ENCODE measurements around the gene SCN2A. TPM values are rescaled to one million over a fixed set of nuclear protein-coding genes. Genes with fewer than 3 reads are reported as not detected.

The SCN2A gene
- total RNA-seq, 1 donor from 2014 or later, result 0.04 TPM

GRCh38 chr2:165295643-165296042 lies 56.4 kb downstream of the SCN2A start:
- no peak overlapping the region for H3K4me3 ChIP-seq (ENCODE audit: low read depth, low read length)
- no peaks in the 10 kb centered on the region for H3K27me3 ChIP-seq (ENCODE audit: control insufficient read depth, insufficient read depth, low read length)
- no peaks in the 10 kb centered on the region for H3K36me3 ChIP-seq (ENCODE audit: control insufficient read depth, insufficient read depth, low read length)
- no peak for TF ChIP-seq CTCF (IDR thresholded peaks at IDR 0.05; ENCODE audit: insufficient read depth, low read length, poor library complexity, severe bottlenecking)
- DNase-seq (ENCODE audit: low read depth), result no peak

GRCh38 chr2:165305391-165306096 lies 66.3 kb downstream of the SCN2A start:
- H3K4me3 ChIP-seq (ENCODE audit: low read depth, low read length), result no peak overlapping the region
- no peak for TF ChIP-seq CTCF (IDR thresholded peaks at IDR 0.05; ENCODE audit: insufficient read depth, low read length, poor library complexity, severe bottlenecking)
- H3K36me3 ChIP-seq (ENCODE audit: control insufficient read depth, insufficient read depth, low read length), result no peaks in the 10 kb centered on the region
- no peak for DNase-seq (ENCODE audit: low read depth)
- H3K27me3 ChIP-seq (ENCODE audit: control insufficient read depth, insufficient read depth, low read length), result no peaks in the 10 kb centered on the region

GRCh38 chr2:165307317-165307716 lies 68.1 kb downstream of the SCN2A start:
- H3K36me3 ChIP-seq (ENCODE audit: control insufficient read depth, insufficient read depth, low read length), result no peaks in the 10 kb centered on the region
- DNase-seq (ENCODE audit: low read depth), result no peak
- H3K4me3 ChIP-seq (ENCODE audit: low read depth, low read length), result no peak overlapping the region
- TF ChIP-seq CTCF (IDR thresholded peaks at IDR 0.05; ENCODE audit: insufficient read depth, low read length, poor library complexity, severe bottlenecking), result no peak
- no peaks in the 10 kb centered on the region for H3K27me3 ChIP-seq (ENCODE audit: control insufficient read depth, insufficient read depth, low read length)

- H3K27me3 ChIP-seq (ENCODE audit: control insufficient read depth, insufficient read depth, low read length), result no peaks in the 10 kb centered on the region
- no peak overlapping the region for H3K4me3 ChIP-seq (ENCODE audit: low read depth, low read length)
- TF ChIP-seq CTCF (IDR thresholded peaks at IDR 0.05; ENCODE audit: insufficient read depth, low read length, poor library complexity, severe bottlenecking), result no peak
- DNase-seq (ENCODE audit: low read depth), result no peak
- H3K36me3 ChIP-seq (ENCODE audit: control insufficient read depth, insufficient read depth, low read length), result no peaks in the 10 kb centered on the region
Observed at GRCh38 chr2:165311949-165312348, 72.7 kb downstream of the SCN2A start.

GRCh38 chr2:165312999-165313398 lies 73.8 kb downstream of the SCN2A start:
- Histone ChIP-seq H3K27me3 (ENCODE audit: control insufficient read depth, insufficient read depth, low read length) (no peaks in the 10 kb centered on the region), H3K4me3 (ENCODE audit: low read depth, low read length) (no peak overlapping the region), H3K36me3 (ENCODE audit: control insufficient read depth, insufficient read depth, low read length) (no peaks in the 10 kb centered on the region)
- no peak for TF ChIP-seq CTCF (IDR thresholded peaks at IDR 0.05; ENCODE audit: insufficient read depth, low read length, poor library complexity, severe bottlenecking)
- no peak for DNase-seq (ENCODE audit: low read depth)

- TF ChIP-seq CTCF (IDR thresholded peaks at IDR 0.05; ENCODE audit: insufficient read depth, low read length, poor library complexity, severe bottlenecking), result no peak
- H3K4me3 ChIP-seq (ENCODE audit: low read depth, low read length), result no peak overlapping the region
- no peaks in the 10 kb centered on the region for H3K27me3 ChIP-seq (ENCODE audit: control insufficient read depth, insufficient read depth, low read length)
- DNase-seq (ENCODE audit: low read depth), result no peak
- H3K36me3 ChIP-seq (ENCODE audit: control insufficient read depth, insufficient read depth, low read length), result no peaks in the 10 kb centered on the region
Observed at GRCh38 chr2:165313509-165313908, 74.3 kb downstream of the SCN2A start.
